Activated CD8-positive, alpha-beta T cell treated with anti-CD3 and anti-CD28 coated beads for 36 hours (primary cell): Measurements from ENCODE around the gene FAM177B. TPM values are rescaled to one million over a fixed set of nuclear protein-coding genes. Genes with fewer than 3 reads are reported as not detected.

Experiments used
- ATAC-seq: fragments of 200-7000 bp; cut with Tn5 transposase; one replicate; pipeline ENCODE4 v1.10.0; 2021; ENCODE audit warnings: mild to moderate bottlenecking, moderate library complexity
- CTCF ChIA-PET: fragments of 350-600 bp; sonication (Branson Sonifier 250); formaldehyde crosslinking; loops from one replicate; lab custom pipeline; 2021; ENCODE audit warnings: antibody characterized with exemption; lab: Charles Lee
- POLR2A ChIA-PET: fragments of 350-600 bp; sonication (Branson Sonifier 250); formaldehyde crosslinking; loops from one replicate; lab custom pipeline; 2021; ENCODE audit warnings: antibody characterized with exemption; lab: Charles Lee
- DNase-seq: peaks from one replicate; pipeline ENCODE4 v3.0.0-alpha.2; 2020
- H3K27ac Mint-ChIP-seq: one replicate; pipeline ENCODE4 v1.8.0; 2021; ENCODE audit warnings: mild to moderate bottlenecking, mixed read lengths
- H3K27me3 Mint-ChIP-seq: one replicate; pipeline ENCODE4 v1.8.0; 2021; ENCODE audit warnings: mixed read lengths
- H3K36me3 Mint-ChIP-seq: one replicate; pipeline ENCODE4 v1.8.0; 2021; ENCODE audit warnings: low read depth, mixed read lengths
- H3K4me1 Mint-ChIP-seq: one replicate; pipeline ENCODE4 v1.8.0; 2021; ENCODE audit warnings: low read depth, mixed read lengths
- H3K4me3 Mint-ChIP-seq: one replicate; pipeline ENCODE4 v1.8.0; 2021; ENCODE audit warnings: mild to moderate bottlenecking, moderate library complexity, mixed read lengths
- H3K9me3 Mint-ChIP-seq: one replicate; pipeline ENCODE4 v1.8.0; 2021; ENCODE audit warnings: mixed read lengths
- intact Hi-C: fragments of 100-400 bp; cut with micrococcal nuclease; formaldehyde crosslinking; loops from one replicate; pipeline ENCODE4 v1.10.0; 2022
- total RNA-seq, 2 experiments: library from RNA; stranded (reverse); gene quantifications; one replicate each; pipeline ENCODE4 v1.2.3, GENCODE V29; 2021
- TF ChIP-seq, protein P1 (sequence below): fragments of 200-600 bp; IDR thresholded peaks from one replicate; pipeline ENCODE4 v1.8.0; 2022; ENCODE audit warnings: antibody characterized with exemption, mild to moderate bottlenecking

FAM177B gene
- total RNA-seq, 2 experiments from 2014 or later = not detected

- Mint-ChIP-seq H3K4me3 (no peak overlapping the region), H3K9me3 (no peaks in the 10 kb centered on the region), H3K27me3 (no peaks in the 10 kb centered on the region), H3K36me3 (no peaks in the 10 kb centered on the region), H3K27ac (no peak overlapping the region), H3K4me1 (no peaks in the 10 kb centered on the region)
- TF ChIP-seq, protein P1, sequence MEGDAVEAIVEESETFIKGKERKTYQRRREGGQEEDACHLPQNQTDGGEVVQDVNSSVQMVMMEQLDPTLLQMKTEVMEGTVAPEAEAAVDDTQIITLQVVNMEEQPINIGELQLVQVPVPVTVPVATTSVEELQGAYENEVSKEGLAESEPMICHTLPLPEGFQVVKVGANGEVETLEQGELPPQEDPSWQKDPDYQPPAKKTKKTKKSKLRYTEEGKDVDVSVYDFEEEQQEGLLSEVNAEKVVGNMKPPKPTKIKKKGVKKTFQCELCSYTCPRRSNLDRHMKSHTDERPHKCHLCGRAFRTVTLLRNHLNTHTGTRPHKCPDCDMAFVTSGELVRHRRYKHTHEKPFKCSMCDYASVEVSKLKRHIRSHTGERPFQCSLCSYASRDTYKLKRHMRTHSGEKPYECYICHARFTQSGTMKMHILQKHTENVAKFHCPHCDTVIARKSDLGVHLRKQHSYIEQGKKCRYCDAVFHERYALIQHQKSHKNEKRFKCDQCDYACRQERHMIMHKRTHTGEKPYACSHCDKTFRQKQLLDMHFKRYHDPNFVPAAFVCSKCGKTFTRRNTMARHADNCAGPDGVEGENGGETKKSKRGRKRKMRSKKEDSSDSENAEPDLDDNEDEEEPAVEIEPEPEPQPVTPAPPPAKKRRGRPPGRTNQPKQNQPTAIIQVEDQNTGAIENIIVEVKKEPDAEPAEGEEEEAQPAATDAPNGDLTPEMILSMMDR = no peak
- ATAC-seq (no peak), DNase-seq (no peak)
- intact Hi-C loops = no loop called here
- CTCF ChIA-PET = interaction anchor here (1.0 to 1.5 kb wide), 3 partner anchors 12 to 373 kb away, joined by 3 to 4 read pairs (median 3); no protein-coding TSS in a partner anchor
- POLR2A ChIA-PET = no interaction called here
Measured at GRCh38 chr1:222751255-222751654, 14.3 kb downstream of the FAM177B start.

DNA sequence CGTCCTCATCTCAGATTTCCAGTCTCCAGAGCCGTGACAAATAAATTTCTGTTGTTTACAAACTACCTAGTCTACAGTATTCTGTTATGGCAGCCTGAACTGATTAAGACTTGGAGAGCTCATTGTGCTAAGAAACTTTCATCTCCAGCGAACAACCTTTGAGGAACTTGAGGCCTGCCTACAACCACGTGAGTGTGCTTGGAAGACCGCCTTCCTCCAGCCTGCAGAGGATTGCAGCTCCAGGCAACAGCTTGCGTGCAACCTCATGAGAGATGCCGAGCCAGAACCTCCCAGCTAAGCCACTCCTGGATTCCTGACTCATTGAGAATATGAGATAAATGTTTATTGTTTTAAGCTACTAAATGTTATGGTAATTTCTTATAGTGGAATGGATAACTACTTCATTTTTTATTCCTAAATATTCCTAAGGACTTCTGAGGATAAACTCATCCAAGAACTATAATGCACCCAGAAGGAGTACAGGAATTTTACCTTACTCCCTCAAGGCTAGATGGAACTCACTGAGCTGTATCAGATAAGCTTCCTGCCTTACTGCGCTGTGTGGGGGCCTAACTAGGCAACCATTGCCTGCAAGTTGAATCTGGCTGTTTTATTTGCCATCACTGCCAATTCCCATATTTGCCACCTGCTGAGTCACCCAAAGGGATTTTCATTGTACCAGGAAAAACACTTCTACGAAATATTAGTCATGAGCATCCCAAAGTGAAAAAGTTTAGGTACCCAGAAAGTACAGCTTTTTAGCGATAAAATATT lies 17.6 kb downstream of the FAM177B start:
- Mint-ChIP-seq H3K4me3 (no peak overlapping the region), H3K9me3 (no peaks in the 10 kb centered on the region), H3K27me3 (no peaks in the 10 kb centered on the region), H3K4me1 (no peaks in the 10 kb centered on the region), H3K36me3 (no peaks in the 10 kb centered on the region), H3K27ac (no peak overlapping the region)
- ATAC-seq = no peak
- ChIA-PET POLR2A (no interaction called here), CTCF (interaction anchor here (0.6 to 1.3 kb wide), 2 partner anchors 22 to 335 kb away, joined by 3 to 4 read pairs; no protein-coding TSS in a partner anchor)
- TF ChIP-seq, protein P1 = no peak
- intact Hi-C loops = no loop called here
- no peak for DNase-seq

DNA sequence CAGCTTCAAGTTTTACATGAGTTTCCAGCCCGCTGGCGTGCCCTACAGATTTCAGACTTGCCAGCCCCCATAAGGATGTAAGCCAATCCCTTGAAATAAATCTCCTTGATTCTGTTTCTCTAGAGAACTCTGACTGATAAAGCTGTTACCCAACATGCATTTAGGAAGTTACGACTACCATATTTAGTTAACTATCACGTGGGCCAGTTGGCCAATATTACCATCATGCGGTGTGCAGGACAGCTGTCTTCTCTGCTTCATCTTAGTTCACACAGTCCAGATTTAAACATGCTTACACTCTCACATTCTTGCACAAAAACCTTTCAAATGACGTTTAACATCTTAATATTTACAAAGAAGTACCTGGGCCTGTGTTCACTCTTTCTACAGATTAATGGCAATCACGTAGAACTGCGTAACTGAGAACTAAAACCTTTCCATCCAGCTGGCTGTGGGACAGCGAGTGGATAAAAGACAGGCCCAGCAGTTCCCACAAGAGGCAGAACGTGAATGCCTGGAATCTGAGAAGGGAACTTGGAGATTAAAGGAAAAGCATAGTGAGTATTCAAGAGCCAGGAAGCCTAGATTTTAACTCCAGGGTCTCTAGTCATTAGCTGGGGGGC lies 20.8 kb downstream of the FAM177B start:
- ChIA-PET POLR2A (no interaction called here), CTCF (interaction anchor here (0.9 kb wide), 1 partner anchor 332 kb away, joined by 3 read pairs; no protein-coding TSS in a partner anchor)
- Mint-ChIP-seq H3K4me1 (no peaks in the 10 kb centered on the region), H3K27me3 (peaks cover 2% of the 10 kb centered on the region), H3K27ac (no peak overlapping the region), H3K9me3 (no peaks in the 10 kb centered on the region), H3K4me3 (no peak overlapping the region), H3K36me3 (no peaks in the 10 kb centered on the region)
- no peak for DNase-seq
- no peak for ATAC-seq
- intact Hi-C loops = no loop called here
- TF ChIP-seq, protein P1 = no peak

DNA sequence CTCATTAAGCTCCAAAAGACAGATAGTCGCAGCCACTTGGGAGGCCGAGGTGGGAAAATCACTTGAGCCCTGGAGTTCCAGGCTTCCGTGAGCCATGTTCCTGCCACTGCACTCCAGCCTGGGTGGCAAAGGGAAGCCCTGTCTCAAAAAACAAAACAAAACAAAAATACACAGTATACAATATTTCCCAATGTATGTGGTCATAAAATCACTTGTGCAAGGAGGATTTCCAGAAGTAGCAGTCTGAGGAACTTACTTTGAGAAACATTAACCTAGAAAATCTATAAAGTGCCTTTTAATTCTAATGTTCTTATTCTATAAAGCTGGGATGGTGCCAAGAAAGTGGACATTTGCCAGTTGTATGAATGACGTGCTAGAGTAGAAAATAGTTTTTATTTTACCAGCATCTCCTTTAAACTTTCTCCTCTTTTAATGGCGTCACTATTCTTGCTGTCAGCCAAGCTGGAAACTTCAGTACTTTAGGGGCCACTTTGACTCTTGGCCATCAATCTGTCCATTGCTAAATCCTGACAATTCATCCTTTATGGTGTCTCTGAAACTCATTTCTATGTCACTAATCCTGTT lies 22.5 kb downstream of the FAM177B start:
- H3K9me3 Mint-ChIP-seq = no peaks in the 10 kb centered on the region
- POLR2A ChIA-PET = no interaction called here
- ATAC-seq (no peak), DNase-seq (no peak)
- no peaks in the 10 kb centered on the region for H3K36me3 Mint-ChIP-seq
- no peak overlapping the region for H3K4me3 Mint-ChIP-seq
- TF ChIP-seq, protein P1 = no peak
- peaks cover 2% of the 10 kb centered on the region for H3K27me3 Mint-ChIP-seq
- H3K27ac Mint-ChIP-seq = no peak overlapping the region
- intact Hi-C loops = no loop called here
- CTCF ChIA-PET = interaction anchor here (0.7 kb wide), 1 partner anchor 304 kb away, joined by 3 read pairs; no protein-coding TSS in a partner anchor
- no peaks in the 10 kb centered on the region for H3K4me1 Mint-ChIP-seq
